Adipocyte (in vitro differentiated cells): ENCODE results near the gene RAB44.

Experiments
- DNase-seq: peaks from one replicate; pipeline ENCODE4 v3.0.0-alpha.2; 2015; ENCODE audit warnings: low read depth
- H3K27me3 ChIP-seq: replicated peaks from 2 replicates; pipeline ENCODE4 v1.7.0; 2013; ENCODE audit warnings: mild to moderate bottlenecking, low read length, moderate library complexity; ENCODE audit not compliant: control insufficient read depth, insufficient read depth
- H3K36me3 ChIP-seq: 2 replicates; pipeline ENCODE4 v1.7.0; 2013; ENCODE audit warnings: low read length, mild to moderate bottlenecking, moderate library complexity; ENCODE audit not compliant: control insufficient read depth, insufficient read depth, severe bottlenecking
- H3K4me1 ChIP-seq: 2 replicates; pipeline ENCODE4 v1.7.0; 2013; ENCODE audit warnings: mild to moderate bottlenecking, low read length, moderate library complexity; ENCODE audit not compliant: control insufficient read depth, insufficient read depth
- H3K4me3 ChIP-seq: 2 replicates; pipeline ENCODE4 v1.7.0; 2013; ENCODE audit warnings: mild to moderate bottlenecking, low read length, moderate library complexity
- H3K9ac ChIP-seq: 2 replicates; pipeline ENCODE4 v1.7.0; 2013; ENCODE audit warnings: mild to moderate bottlenecking, low read length, moderate library complexity
- H3K9me3 ChIP-seq: 2 replicates; pipeline ENCODE4 v1.7.0; 2013; ENCODE audit warnings: mild to moderate bottlenecking, low read length, moderate library complexity; ENCODE audit not compliant: control insufficient read depth

The RAB44 gene

DNA sequence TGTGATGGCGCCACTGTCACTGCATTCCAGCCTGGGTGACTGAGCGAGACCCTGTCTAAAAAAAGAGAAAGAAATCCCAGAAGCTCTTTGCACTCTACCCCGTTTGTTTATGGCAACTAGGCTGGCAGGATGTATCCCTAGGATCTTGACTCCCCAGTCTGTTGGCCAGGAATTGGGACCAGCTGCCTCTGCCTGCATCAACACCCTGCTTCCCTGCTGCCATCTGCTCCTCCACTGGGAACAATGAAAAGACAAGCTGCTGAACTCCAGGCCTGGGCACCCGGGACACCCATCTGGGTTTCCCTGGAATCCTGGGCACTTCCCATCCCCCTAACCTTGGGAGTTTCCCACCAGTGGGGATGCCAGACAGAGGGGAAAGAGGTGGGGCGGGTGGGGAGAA is 76.7 kb downstream of the RAB44 start:
- no peaks in the 10 kb centered on the region for H3K36me3 ChIP-seq
- no peak for DNase-seq
- no peak overlapping the region for H3K4me3 ChIP-seq
- H3K9ac ChIP-seq, result no peak overlapping the region
- no peaks in the 10 kb centered on the region for H3K9me3 ChIP-seq
- peaks cover 6% of the 10 kb centered on the region for H3K4me1 ChIP-seq
- peaks cover 44% of the 10 kb centered on the region for H3K27me3 ChIP-seq

DNA sequence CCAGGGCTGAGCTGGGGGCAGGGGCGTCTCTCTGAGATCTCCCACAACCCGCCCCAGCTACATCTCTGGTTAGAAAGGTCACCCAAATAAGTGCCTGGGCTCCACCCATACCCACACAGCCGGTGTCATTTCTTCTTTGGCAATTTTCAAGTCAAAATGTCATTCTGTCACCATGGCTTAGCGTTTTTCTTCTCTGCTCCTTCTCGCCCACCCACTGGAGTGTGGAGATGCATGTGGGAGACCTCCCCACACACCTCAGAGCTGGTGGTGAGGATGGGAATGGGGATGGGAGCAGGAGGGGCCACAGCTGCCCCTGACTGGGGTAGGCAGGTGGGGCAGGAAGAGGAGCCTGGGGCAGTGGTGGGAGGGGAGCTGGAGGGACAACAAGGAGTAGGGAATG is 78.5 kb downstream of the RAB44 start:
- Histone ChIP-seq H3K9me3 (no peaks in the 10 kb centered on the region), H3K9ac (no peak overlapping the region), H3K4me3 (no peak overlapping the region), H3K36me3 (no peaks in the 10 kb centered on the region), H3K27me3 (peaks cover 59% of the 10 kb centered on the region), H3K4me1 (no peaks in the 10 kb centered on the region)
- no peak for DNase-seq

DNA sequence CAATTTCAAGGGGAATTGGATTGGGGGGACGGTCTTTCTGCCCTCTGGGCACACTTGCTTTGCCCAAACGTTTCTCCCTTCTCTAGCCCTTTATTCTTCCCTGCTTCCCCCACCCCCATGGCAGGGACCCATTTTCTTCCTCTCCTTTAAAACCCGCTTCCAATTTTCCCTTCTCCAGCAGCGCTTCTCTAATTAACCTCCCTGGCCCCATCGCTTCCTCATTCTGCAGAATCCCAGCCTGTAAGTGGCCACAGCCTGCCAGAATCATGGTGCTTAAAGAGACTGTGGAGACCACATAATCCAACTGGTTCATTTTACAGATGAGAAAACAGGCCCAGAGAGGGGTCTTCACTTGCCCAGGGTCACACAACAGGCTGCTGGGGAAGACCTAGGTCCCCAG is 80.2 kb downstream of the RAB44 start:
- DNase-seq, result no peak
- H3K36me3 ChIP-seq, result no peaks in the 10 kb centered on the region
- no peak overlapping the region for H3K4me3 ChIP-seq
- no peak overlapping the region for H3K9ac ChIP-seq
- no peaks in the 10 kb centered on the region for H3K4me1 ChIP-seq
- peaks cover 71% of the 10 kb centered on the region for H3K27me3 ChIP-seq
- H3K9me3 ChIP-seq, result no peaks in the 10 kb centered on the region

DNA sequence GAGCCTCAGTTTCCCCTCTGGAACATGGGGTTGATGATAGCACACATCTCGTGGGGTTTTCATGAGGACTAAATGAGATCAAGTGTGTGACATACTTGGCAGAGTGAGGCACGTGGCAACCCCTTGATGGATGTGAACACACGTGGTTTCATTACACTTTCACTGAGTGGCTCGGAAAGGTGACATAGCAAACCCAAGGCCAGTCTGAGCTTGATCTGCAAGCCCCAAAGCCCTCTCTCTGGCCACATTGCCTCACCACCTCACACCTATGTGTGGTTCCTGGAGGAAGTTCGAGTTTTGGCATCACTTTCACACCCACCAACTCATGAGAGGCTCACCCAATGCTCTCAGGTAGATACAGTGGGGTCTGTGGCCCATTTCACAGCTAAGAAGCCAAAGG is 81.6 kb downstream of the RAB44 start:
- Histone ChIP-seq H3K4me1 (no peaks in the 10 kb centered on the region), H3K36me3 (no peaks in the 10 kb centered on the region), H3K9me3 (no peaks in the 10 kb centered on the region), H3K27me3 (peaks cover 74% of the 10 kb centered on the region), H3K4me3 (no peak overlapping the region), H3K9ac (no peak overlapping the region)
- no peak for DNase-seq

DNA sequence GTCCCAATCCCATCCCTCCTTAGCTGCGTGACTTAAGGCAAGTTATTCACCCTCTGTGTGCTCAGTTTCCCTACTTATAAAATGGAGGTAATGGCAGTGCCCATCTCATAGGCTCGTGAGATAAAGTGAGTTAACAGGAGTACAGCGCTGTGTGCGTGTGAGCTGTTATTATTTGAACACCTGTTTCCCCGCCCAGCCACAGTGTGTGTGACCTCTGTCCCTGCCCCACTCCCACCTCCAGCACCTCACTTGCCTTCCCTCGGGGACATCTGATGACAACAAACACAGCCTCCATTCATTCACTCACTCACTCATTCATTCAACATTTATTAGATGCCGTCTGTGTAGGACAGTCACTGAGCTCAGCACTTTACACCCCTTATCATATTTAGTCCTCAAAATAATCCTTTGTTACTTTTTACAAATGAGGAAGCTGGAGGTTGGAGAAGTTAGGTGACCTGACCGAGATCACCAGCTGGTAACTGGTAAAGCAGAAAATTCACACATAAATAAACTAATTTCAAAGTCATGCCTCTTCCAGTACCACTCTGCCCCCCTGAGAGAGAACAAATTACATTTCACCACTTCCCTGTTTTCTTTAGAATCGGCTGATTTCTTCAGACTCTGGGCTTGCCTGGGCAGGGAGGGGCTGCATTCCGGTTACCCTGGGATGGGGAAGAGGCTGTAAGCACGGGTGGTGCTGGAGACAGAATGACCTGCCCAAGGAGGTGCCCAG is 83.0 kb downstream of the RAB44 start:
- no peak for DNase-seq

DNA sequence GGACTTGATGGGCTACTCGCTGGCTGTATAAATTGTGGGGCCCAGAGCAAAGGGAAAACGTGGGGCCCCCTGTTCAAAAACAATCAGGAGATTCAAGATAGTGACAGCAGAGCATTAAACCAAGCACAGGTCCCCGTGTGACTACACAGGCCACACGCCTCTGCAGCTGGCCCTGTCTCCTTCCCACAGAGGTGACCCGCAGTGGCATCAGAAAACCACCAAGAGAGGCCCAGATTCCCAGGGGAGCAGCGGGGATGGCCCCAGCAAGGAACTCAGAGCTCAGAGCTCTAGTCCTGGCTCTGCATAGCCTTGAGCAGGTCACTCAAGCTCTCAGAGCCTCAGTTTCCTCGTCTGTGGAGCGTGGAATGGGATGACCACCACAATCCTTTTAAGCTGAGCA is 84.0 kb downstream of the RAB44 start:
- no peak overlapping the region for H3K4me3 ChIP-seq
- DNase-seq, result no peak
- H3K9ac ChIP-seq, result no peak overlapping the region
- H3K4me1 ChIP-seq, result no peaks in the 10 kb centered on the region
- peaks cover 57% of the 10 kb centered on the region for H3K27me3 ChIP-seq
- no peaks in the 10 kb centered on the region for H3K36me3 ChIP-seq
- no peaks in the 10 kb centered on the region for H3K9me3 ChIP-seq

More for the DNA sequence above, 83.0 kb downstream of the RAB44 start:
- Histone ChIP-seq H3K36me3 (no peaks in the 10 kb centered on the region), H3K9me3 (no peaks in the 10 kb centered on the region), H3K27me3 (peaks cover 65% of the 10 kb centered on the region), H3K4me1 (no peaks in the 10 kb centered on the region), H3K9ac (no peak overlapping the region), H3K4me3 (no peak overlapping the region)
